ENCODE measurements around the gene ITGB8.

GRCh38 chr7:20316706-20317105 is 14.0 kb upstream of the ITGB8 start:
- TF ChIP-seq ESRRA (CRISPR knock-in tag; IDR thresholded peaks at IDR 0.05; ENCODE audit: borderline replicate concordance) (no peak), MAX (CRISPR knock-in tag; IDR thresholded peaks at IDR 0.05) (no peak), TP53 (CRISPR knock-in tag; IDR thresholded peaks at IDR 0.05) (no peak), ZNF138 (CRISPR knock-in tag; conservative IDR thresholded peaks at IDR 0.05) (no peak), CTCF (IDR thresholded peaks at IDR 0.05) (no peak), NR2C2 (CRISPR knock-in tag; IDR thresholded peaks at IDR 0.05) (no peak), NFYB (CRISPR knock-in tag; conservative IDR thresholded peaks at IDR 0.05; ENCODE audit: low read depth) (no peak), RELA (CRISPR knock-in tag; IDR thresholded peaks at IDR 0.05; ENCODE audit: borderline replicate concordance) (no peak), USF1 (CRISPR knock-in tag; IDR thresholded peaks at IDR 0.05) (no peak), ZNF232 (CRISPR knock-in tag; IDR thresholded peaks at IDR 0.05) (no peak), ZBTB21 (CRISPR knock-in tag; IDR thresholded peaks at IDR 0.05; ENCODE audit: borderline replicate concordance) (no peak)
